Activated CD8-positive, alpha-beta memory T cell treated with anti-CD3 and anti-CD28 coated beads, Interleukin-2, amount 50 U/mL, for 24 hours (primary cell): ENCODE results near the gene ZSCAN26.

ENCODE experiments used
- DNase-seq: peaks from one replicate; pipeline ENCODE4 v3.0.0-alpha.2; 2020; ENCODE audit errors: extremely low read depth

The ZSCAN26 gene

GRCh38 chr6:28322661-28323060 is 55.7 kb downstream of the ZSCAN26 start:
- no peak for DNase-seq

GRCh38 chr6:28323813-28324424 is 57.0 kb downstream of the ZSCAN26 start:
- no peak for DNase-seq

DNA sequence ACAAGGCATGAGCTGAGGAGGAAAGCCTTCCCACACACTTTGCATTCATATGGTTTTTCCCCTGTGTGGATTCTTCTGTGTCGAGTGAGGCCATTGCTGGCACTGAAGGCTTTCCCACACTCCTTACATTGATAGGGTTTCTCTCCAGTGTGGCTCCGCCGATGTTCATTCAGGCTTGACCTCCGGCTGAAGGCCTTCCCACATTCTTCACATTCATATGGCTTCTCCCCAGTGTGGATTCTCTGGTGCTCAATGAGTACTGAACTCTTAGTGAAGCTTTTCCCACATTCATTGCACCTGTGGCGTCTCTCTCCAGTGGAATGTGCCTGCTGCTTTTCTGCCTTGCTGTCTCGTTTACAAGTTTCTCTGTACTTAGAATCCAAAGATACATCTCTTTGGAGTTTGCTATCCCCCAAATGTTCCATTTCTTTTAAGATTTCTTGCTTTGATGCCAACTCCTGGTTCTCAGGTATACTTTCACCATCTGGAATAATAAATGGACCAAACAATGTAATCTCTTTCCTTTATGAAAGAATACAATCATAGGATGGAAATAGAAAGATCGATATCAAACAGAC is 59.5 kb downstream of the ZSCAN26 start:
- DNase-seq, result no peak
